Stomach (tissue), 9 donors: ENCODE results near the gene CD44. TPM values are rescaled to one million over a fixed set of nuclear protein-coding genes. Genes with fewer than 3 reads are reported as not detected.

Experiments used
- DNase-seq, 2 donors: peaks; one replicate each; pipeline versions ENCODE4 v3.0.0 to v3.0.0-alpha.2; 2013 to 2019
- H3K27ac ChIP-seq, 5 donors: fragments of 200-600 bp in 4 of 5; sonication (generic) in 4 of 5; one replicate each; pipeline ENCODE4 v1.5.1; 2013 to 2019; ENCODE audit warnings: mild to moderate bottlenecking in 1 of 5, moderate library complexity in 1 of 5
- H3K27me3 ChIP-seq, 3 donors: fragments of 200-600 bp; sonication (generic); one replicate each; pipeline ENCODE4 v1.5.1; 2017 to 2019; ENCODE audit warnings: mixed run types in 1 of 3
- H3K36me3 ChIP-seq, 4 donors: fragments of 200-600 bp; sonication (generic); 1 replicate in 3 of 4; 2 replicates in 1 of 4; pipeline ENCODE4 v1.5.1; 2016 to 2019
- H3K4me1 ChIP-seq, 4 donors: fragments of 200-600 bp; sonication (generic); one replicate each; pipeline ENCODE4 v1.5.1; 2016 to 2019
- H3K4me3 ChIP-seq, 4 donors: fragments of 200-600 bp; sonication (generic) in 3 of 4; one replicate each; pipeline ENCODE4 v1.5.1; 2016 to 2019; ENCODE audit warnings: mild to moderate bottlenecking in 1 of 4
- H3K9me3 ChIP-seq, 4 donors: fragments of 200-600 bp; sonication (generic); one replicate each; pipeline ENCODE4 v1.5.1; 2016 to 2019
- CTCF ChIP-seq, 7 experiments: fragments of 450-650 bp in 4 of 7; fragments of 200-600 bp in 3 of 7; sonication (generic) in 3 of 7; IDR thresholded peaks; one replicate each; pipeline ENCODE4 v1.5.1; 2016 to 2019; ENCODE audit warnings: antibody characterized with exemption in 7 of 7, control low read depth in 2 of 7, mild to moderate bottlenecking in 1 of 7
- EP300 ChIP-seq: sonication (generic); formaldehyde crosslinking; IDR thresholded peaks from one replicate; pipeline ENCODE4 v1.6.1; 2017; ENCODE audit warnings: antibody characterized with exemption
- POLR2A ChIP-seq, 4 donors: fragments of 450-650 bp; IDR thresholded peaks; one replicate each; pipeline ENCODE4 v1.6.1; 2016; ENCODE audit warnings: antibody characterized with exemption in 4 of 4, control low read depth in 2 of 4, mild to moderate bottlenecking in 1 of 4, moderate library complexity in 1 of 4
- POLR2AphosphoS5 ChIP-seq, 3 donors: sonication (generic); formaldehyde crosslinking; IDR thresholded peaks; one replicate each; pipeline ENCODE4 v1.6.1; 2016; ENCODE audit warnings: antibody characterized with exemption in 3 of 3
- WGBS, 5 donors: extraction: QIAGEN DNeasy Blood & Tissue Kit in 3 of 5; methylation state at CpG; one replicate each; pipeline versions ENCODE4 v1.1.5 to v1.1.7; 2013 to 2018; 5-methylcytosine and 5-hydroxymethylcytosine counted together
- intact Hi-C: fragments of 100-400 bp; cut with DNase I; formaldehyde crosslinking; loops from one replicate; pipeline ENCODE4 v1.15.1; 2023; ENCODE audit warnings: low total_unique reads
- polyA plus RNA-seq, 3 donors: library from polyadenylated mRNA; stranded (reverse); fragments of 200-250 nt; gene quantifications; one replicate each; pipeline ENCODE4 v1.2.3, GENCODE V29; 2013
- total RNA-seq, 5 donors: library from RNA; depleted of rRNA; stranded (reverse); fragments of >200 nt; gene quantifications; one replicate each; pipeline versions ENCODE4 v1.1.0 to v1.2.3, GENCODE V29; 2014 to 2016
- donor health status: healthy with polysubstance abuse.
- donor health status: Bipolar disorder and iron deficiency.
- donor health status: healthy.

CD44 gene
- total and polyA plus RNA-seq, 8 donors, result 47.5 to 229 (median 102) TPM

- no peak for DNase-seq
- no peaks in the 10 kb centered on the region for H3K27me3 ChIP-seq
- H3K4me3 ChIP-seq, result no peak overlapping the region
- H3K36me3 ChIP-seq, result no peaks in the 10 kb centered on the region
- 86 to 100% (median 94%) methylated on average over 1 of the region's 1 CpG for WGBS, 5 donors
- H3K9me3 ChIP-seq, result no peaks in the 10 kb centered on the region
- TF ChIP-seq CTCF (IDR thresholded peaks at IDR 0.05) (no peak), EP300 (no peak), POLR2AphosphoS5 (IDR thresholded peaks at IDR 0.05) (no peak), POLR2A (IDR thresholded peaks at IDR 0.05) (no peak)
- intact Hi-C loops, result no loop called here
- H3K4me1 ChIP-seq, result peaks cover 11 to 41% (median 29%) of the 10 kb centered on the region in 4 donors
- no peak overlapping the region for H3K27ac ChIP-seq
Observed at GRCh38 chr11:35112846-35113105, 26.2 kb upstream of the CD44 start.

- Histone ChIP-seq H3K36me3 (no peaks in the 10 kb centered on the region), H3K27me3 (no peaks in the 10 kb centered on the region), H3K27ac (no peak overlapping the region), H3K4me1 (peaks cover 11 to 41% (median 29%) of the 10 kb centered on the region in 4 donors), H3K4me3 (no peak overlapping the region), H3K9me3 (no peaks in the 10 kb centered on the region)
- TF ChIP-seq CTCF (IDR thresholded peaks at IDR 0.05) (no peak), EP300 (no peak), POLR2A (IDR thresholded peaks at IDR 0.05) (no peak), POLR2AphosphoS5 (IDR thresholded peaks at IDR 0.05) (no peak)
- 84 to 94% (median 85%) methylated on average over 7 to 9 of the region's 9 CpGs for WGBS, 5 donors
- intact Hi-C loops, result no loop called here
- no peak for DNase-seq
Observed at GRCh38 chr11:35114906-35115687, 23.9 kb upstream of the CD44 start.

GRCh38 chr11:35115688-35116030 is 23.3 kb upstream of the CD44 start:
- no peak overlapping the region for H3K4me3 ChIP-seq
- DNase-seq, result no peak
- TF ChIP-seq EP300, result no peak
- no peak for TF ChIP-seq CTCF (IDR thresholded peaks at IDR 0.05)
- no peak for TF ChIP-seq POLR2AphosphoS5 (IDR thresholded peaks at IDR 0.05)
- no peak for TF ChIP-seq POLR2A (IDR thresholded peaks at IDR 0.05)
- 80 to 94% (median 86%) methylated on average over 3 to 4 of the region's 4 CpGs for WGBS, 5 donors
- H3K27ac ChIP-seq, result no peak overlapping the region
- H3K4me1 ChIP-seq, result peaks cover 11 to 41% (median 26%) of the 10 kb centered on the region in 4 donors
- intact Hi-C loops, result no loop called here
- H3K36me3 ChIP-seq, result no peaks in the 10 kb centered on the region
- no peaks in the 10 kb centered on the region for H3K9me3 ChIP-seq
- no peaks in the 10 kb centered on the region for H3K27me3 ChIP-seq

GRCh38 chr11:35116245-35116644 is 22.7 kb upstream of the CD44 start:
- no peaks in the 10 kb centered on the region for H3K27me3 ChIP-seq
- H3K4me3 ChIP-seq, result no peak overlapping the region
- H3K36me3 ChIP-seq, result no peaks in the 10 kb centered on the region
- intact Hi-C loops, result no loop called here
- TF ChIP-seq POLR2AphosphoS5 (IDR thresholded peaks at IDR 0.05), result no peak
- TF ChIP-seq EP300, result no peak
- no peak for TF ChIP-seq CTCF (IDR thresholded peaks at IDR 0.05)
- TF ChIP-seq POLR2A (IDR thresholded peaks at IDR 0.05), result no peak
- WGBS, 5 donors, result 65 to 79% (median 78%) methylated on average over 5 of the region's 5 CpGs
- no peak for DNase-seq
- peak overlapping the region in 2 of 5 donors; percentile 51 to 68 for H3K27ac ChIP-seq
- H3K4me1 ChIP-seq, result peaks cover 11 to 35% (median 20%) of the 10 kb centered on the region in 4 donors
- H3K9me3 ChIP-seq, result no peaks in the 10 kb centered on the region
